CD4-positive, alpha-beta T cell treated with Interleukin-17A for 4 hours (primary cell): ENCODE data around the gene DBF4B.
"Not testable (repeated sequence)": the region's sequence is repeated elsewhere in the genome, so short reads cannot be mapped to it uniquely, and the experiment has no call there.

Experiments used
- DNase-seq: peaks from one replicate; pipeline ENCODE4 v3.0.0-alpha.2; 2020; ENCODE audit warnings: mixed read lengths

The DBF4B gene

DNA sequence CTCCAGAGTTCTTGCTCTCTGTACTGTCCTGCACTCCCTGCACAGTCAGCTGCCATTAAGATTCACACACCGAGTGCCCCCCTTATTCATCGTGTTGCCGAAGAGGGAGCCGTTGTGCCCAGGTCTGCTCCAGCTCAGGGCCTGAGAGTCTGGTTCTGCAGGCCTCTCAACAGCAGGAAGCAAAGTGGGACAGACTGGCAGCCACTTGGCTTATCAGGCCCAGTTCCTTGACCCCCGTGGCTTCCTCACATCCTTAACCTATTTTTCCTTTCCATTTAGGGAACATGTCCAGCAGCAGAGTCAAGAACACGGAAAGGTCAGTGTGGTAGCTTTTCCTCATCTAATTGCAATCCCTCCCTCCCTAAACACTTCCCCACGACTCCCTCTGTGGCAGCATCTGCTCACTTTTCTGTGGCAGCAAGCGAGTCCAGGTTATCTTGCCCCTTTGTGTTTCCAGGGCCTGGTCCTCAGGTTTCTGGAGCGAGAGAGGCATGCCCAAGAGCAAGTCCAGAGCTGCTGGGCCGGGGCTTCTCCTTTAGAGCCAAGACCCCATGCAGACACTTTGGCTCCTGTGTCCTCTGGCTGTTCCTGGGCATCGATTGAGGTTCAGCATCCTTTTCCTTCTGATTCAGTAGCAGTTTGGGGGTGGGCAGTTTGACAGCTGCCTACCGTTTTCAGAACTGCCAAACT lies 28.2 kb downstream of the DBF4B start:
- DNase-seq, result no peak

DNA sequence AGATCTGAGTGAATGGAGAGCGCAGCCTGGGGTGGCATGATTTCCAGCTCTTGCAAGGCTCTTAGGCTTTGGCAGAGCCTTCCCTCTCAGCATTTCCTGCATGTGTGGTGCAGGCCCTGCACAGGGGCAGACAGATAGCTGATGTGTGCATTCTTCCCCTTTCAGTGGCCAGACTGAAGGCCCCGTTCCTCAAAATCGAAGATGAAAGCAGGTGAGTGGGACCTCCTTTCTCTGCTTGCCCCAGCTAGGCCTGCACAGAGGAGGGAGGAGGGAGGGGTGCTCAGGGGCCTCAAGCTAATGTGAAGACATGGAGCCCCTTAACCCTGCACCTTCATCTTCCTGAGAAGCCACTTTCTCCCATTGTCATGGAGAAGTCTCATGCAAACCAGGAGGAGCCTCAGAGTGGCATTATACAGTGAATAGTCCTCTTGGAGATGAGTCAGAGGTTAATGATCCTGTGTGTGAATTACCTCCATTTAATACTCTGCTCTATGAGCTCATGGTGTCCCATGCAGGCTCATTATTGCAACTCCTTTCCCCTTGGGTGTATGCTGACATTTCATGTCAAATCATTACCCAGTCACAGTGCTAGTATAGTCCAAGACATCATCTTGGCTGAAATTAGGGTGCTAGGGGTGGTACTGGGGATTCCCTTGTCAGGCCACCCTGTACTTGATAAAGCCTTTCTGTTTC lies 29.9 kb downstream of the DBF4B start:
- no peak for DNase-seq

DNA sequence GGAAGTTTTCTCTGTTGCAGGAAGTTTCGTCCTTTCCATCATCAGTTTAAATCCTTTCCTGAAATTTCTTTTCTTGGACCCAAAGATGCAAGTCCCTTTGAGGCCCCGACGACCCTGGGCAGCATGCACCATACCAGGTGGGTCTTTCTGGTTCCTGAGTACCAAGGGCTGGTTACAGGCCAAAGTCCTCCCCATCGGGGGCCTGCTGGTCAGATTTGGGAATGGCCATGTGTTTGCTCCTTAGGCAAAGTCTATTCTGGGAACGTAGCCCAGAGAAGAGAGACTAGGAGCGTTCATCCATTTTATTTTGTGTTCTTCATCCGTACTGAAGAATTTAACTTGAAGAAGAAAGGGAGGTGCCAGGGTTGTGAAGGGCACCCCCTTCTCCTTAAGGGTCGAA lies 32.9 kb downstream of the DBF4B start:
- no peak for DNase-seq

DNA sequence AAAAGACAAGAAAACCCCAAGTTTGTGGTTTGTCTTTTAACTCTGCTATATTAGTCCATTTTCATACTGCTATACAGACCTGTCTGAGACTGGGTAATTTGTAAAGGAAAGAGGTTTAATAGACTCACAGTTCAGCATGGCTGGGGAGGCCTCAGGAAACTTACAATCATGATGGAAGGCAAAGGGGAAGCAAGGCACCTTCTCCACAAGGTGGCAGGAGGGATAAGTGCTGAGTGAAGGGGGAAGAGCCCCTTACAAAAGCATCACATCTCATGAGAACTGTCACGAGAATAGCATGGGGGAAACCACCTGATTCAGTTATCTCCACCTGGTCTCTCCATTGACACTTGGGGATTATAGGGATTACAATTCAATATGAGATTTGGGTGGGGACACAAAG lies 36.8 kb downstream of the DBF4B start:
- DNase-seq, result no peak

DNA sequence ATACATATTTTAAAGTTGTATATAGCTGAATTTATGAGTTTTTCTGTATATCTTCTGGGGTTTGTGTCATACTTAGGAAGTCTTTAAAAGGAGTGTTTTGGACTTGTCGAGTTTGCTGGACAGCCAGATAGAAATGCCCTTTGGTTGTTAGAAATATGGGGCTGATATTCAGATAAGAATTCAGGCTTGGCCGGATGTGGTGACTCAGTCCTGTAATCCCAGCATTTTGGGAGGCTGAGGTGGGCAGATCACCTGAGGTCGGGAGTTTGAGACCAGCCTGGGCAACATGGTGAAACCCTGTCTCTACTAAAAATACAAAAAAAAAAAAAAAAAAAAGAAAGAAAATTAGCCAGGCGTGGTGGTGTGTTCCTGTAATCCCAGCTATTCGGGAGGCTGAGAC lies 37.3 kb downstream of the DBF4B start:
- not testable (repeated sequence) for DNase-seq

DNA sequence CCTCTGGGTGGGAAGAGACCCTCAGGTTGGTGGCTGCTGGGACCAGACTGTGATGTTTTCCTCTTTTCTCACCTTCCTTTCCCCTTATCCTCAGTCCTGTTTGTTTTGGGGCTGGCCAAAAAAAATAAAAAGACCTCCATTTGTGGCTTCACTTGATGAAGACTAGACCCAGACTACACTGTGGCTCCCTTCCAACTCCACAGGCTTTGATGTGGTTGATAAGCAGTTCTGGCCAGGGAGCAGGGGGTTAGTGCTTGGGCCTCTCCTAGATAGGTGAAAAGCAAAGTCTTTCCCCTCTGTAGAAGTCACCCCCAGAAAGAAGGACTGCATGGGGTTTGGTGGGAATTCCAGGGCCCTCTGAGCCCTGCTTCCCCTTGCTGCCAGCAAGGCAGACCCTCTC lies 39.1 kb downstream of the DBF4B start:
- DNase-seq, result no peak

DNA sequence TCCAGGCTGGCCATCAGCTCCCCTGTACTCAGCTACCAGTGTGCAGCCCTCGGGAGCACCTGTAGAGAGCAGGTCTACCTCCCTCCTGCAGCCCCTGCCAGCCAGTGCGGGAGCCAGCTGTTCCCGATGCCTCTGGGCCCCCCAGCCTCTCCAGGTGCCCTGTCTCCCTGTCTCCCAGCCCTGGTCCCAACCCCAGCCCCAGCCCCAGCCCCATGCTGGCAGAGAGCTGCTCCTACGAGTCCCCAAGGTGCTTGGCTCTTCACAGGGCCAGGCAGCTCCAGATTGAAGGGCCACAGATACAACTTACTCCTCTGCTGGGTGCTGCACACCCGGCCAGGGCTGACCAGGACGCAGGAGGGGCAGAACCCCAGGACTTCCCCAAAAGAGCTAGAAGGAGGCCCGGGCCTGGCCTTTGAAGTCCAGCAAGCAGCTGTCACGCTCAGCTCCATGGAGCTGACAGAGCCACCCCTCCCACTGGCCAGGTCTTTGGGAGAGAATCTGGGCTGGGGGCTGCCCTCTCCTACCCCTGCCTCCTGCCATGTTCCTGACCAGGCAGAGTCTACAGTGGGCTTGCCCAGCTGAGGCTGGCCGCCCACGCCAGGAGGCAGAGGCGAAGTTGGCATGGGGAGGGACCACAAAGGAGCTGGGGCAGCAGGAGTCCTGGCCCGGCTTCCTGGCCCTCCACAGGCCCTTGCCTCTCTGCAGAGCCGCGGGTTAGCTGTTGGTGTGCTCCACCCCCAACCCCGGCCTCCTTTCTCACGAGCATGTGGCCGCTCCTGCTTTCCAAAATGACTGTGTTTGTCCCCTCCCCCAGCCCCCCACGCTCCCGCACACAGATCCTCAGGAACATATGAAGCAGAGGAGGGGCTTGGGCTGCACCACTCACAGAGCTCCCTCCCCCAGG lies 40.9 kb downstream of the DBF4B start:
- no peak for DNase-seq

DNA sequence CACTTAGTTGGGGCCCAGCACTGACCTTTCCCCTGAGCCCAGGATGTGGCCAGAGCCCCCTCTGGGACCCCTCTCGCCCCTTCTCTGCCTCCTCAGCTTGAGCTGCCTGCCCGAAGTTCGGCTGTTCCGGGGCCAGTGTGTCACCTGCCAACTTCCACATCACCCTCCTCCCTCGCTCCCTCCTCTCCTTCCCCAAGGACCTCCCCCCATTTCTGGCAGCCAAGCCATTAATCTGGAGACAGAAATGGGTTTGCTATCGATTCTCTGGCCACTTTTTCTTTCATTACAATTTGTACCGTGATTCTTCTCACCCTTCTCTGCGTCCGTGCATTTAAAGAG lies 41.5 kb downstream of the DBF4B start:
- DNase-seq, result no peak

DNA sequence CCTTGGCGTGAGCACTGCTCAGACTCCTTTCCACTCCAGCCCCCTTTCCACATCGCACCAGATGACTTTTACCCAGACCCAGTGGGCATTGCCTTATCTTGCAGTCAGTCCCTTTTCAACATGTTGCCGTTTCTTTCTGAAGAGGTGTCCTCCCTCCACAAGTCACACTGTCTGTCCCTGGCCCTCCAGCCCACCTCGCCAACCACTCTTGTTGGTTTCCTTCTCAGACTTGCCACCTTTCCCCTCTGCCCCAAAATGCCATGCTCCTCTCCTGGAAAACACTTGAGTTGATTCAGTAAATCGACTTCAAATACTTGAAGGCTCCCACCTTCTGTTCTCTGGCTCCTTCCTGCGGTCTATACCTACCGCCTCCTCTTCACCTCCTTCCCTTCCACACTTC lies 42.9 kb downstream of the DBF4B start:
- DNase-seq, result no peak

DNA sequence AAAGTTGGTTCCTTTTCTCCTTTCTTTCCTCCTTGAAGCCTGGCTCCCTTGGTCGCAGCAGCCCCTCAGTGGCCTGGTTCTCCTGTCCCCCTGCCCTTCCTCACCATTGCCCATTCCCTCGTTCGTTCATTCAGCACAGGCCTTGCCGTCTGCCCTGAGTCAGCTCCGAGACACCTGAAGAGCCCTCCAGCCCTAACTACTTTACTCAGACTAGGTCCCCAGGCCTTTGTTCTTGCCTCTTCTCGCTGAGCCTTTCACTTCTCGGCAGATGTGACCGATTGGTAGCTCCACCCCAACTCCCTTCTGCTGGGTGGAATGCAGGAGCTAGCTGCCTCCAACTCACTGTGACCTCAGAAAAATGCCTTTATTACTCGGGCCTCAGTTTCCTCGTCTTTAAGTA lies 43.3 kb downstream of the DBF4B start:
- DNase-seq, result no peak

DNA sequence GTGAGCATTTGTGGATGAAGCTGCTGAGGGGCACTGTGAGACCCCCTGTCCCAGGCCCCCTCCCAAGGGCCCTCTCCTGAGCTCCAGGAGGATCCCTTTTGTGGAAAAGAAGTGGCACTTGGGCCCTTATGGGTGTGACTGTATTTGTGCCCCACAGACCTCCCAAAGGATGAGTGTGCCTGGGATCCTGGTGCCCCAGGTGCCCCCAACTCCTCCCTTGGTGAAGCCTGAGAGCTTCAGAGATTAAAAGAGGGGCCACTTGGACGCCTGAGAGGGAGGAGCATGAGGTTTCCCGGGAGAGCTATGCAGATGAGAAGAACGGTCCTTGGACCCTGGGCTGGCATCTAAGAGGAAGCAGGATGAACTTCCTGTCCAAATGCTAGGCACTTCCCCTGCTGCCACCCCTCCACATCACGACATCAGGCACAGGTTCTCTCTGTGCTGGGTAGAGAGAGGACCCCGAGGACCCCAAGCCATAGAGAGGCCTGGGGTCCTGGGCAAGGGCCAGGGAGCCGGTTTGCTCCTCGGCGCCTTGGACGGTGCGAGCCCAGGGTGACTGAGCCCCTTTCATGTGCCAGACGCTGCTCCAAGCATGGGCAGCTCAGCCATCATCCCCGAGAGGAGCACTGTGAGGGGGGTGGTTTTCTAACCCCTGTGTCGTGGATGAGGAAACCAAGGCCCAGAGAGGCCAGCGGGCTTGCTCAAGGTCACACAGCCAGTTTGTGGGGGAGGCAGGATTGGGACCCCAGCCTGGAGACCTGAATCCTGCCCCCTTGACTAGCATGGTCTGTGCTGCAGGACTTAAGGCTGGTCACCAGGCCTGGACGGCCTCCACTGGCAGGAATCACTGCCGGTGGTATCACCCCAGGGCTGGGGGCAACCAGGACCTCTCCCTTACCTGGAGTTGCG lies 44.7 kb downstream of the DBF4B start:
- no peak for DNase-seq

DNA sequence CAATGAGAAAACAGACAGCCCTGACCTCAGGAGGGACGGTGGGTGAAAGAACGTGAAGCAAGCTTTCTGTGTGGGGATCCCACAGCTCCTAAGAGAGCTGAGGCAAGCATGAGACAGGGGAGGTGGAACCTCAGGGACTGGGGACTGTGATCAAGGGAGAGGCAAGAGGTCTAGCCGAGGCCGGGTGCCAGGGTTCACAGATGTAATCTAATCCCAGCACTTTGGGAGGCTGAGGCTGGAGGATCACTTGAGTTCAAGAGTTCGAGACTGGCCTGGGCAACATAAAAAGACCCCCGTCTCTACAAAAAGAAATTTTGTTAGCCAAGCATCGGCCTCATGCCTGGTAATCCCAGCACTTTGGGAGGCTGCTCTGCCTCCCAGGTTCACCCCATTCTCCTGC lies 45.8 kb downstream of the DBF4B start:
- DNase-seq, result no peak

DNA sequence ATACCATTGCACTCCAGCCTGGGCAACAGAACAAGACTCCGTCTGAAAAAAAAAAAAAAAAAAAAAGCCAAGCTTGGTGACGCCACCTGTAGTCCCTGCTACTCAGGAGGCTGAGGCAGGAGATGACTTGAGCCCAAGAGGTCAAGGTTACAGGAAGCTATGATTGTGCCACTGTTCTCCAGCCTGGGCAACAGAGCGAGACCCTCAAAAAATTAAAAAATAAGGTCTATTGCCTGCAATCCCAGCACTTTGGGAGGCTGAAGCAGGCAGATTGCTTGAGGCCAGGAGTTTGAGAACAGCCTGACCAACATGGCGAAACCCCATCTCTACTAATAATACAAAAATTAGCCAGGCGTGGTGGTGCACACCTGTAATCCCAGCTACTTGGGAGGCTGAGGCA lies 46.7 kb downstream of the DBF4B start:
- DNase-seq, result not testable (repeated sequence)

DNA sequence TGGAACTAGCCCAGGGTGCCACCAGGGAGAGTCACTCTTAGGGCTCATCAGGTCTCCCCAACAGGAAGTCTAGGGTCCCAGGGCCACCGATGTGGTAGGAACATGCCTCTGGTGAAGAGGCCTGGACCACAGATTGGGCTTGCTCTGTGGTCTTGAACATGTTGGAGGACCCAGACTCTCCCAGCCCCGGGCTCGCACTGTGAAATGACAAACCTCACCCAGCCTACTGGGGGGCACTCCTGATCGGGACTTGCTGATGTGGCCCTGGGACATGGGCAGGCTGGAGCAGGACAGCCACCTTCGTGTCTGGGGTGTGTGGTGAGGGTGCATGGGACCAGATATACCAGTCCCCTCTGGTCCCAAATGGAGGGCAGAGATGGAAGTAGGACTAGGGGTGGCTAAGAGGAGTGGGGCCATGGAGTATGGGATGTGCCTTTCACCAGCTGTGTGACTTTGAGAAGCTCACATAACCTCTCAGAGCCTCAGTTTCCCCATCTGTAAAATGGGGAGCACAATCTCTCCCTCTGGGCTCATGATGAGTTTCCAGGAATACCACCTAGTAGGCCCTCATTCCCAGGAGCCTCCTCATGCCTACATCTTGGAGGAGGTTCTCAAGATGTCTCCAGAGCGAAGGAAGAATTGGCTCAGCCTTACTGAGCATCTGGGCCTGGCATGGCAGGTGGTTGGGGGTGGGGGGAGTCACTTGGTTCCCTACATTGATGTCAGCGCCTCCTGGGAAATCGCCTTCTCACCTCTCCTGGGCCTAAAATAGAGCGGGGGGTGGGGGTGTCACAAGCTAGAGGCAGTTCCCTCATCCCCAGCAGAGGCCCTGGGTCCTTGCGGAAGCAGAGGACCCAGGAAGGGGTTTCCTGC lies 48.8 kb downstream of the DBF4B start:
- no peak for DNase-seq

DNA sequence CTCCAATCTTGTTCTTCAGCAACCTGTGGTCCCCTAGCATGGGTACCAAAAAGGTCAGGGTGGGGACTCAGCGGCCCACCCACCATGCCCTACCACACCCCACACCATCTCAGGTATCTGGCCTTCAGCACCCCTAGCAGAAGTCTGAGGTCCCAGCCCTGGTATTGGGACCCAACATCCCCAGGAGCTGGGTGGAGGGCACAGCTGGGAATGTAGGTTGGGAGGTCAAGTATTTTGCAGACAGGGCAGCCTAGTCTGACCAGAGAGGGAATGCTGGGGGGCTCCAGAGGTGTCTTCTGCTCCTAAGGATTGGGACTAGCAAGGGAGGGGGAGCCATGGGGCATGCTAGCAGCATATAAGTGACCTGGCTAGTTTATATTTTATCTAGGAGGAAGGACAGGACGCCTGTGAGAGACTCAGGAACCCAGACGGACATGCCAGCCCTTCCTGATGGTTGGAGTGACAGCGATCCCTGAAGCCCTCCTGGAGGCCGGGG lies 49.5 kb downstream of the DBF4B start:
- DNase-seq, result no peak

DNA sequence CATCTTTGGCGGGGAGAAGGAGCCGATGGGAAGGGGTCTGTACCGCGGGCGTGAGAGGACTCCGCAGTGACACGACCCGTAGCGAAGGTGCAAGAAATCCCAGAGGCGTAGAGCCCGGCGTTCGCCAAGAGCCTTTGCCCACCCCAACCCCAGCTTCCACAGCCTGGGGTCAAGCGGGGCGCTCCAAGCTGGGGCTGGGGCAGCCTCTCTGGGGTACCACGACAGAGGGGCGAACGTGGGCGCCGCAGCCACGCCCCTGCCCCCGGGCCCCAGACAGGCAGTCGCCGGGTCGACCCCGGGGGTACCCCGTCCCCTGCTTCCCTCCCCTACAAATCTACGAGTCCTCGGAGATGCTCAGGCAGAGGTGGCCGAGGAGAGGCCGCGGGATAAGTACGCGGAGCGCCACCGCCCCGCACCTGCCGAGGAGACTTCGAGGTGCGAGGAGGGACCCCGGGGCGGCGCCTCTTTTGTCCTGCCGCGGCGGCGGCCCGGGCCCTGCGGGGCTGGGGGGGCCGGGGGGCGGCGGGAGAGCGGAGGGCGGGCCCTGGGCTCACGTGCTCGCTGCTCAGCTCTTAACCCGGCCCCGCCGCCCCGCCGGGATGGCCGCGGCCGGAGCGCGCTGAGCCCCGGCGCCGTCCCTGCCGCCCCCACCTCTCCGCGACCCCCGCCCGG lies 50.1 kb downstream of the DBF4B start, which contains the start of gene ADAM11:
ADAM11 (plus strand) TSS at position 575 of the 672 bp plus-strand sequence. CDS start 212 bp downstream, outside the sequence.
- no peak for DNase-seq

DNA sequence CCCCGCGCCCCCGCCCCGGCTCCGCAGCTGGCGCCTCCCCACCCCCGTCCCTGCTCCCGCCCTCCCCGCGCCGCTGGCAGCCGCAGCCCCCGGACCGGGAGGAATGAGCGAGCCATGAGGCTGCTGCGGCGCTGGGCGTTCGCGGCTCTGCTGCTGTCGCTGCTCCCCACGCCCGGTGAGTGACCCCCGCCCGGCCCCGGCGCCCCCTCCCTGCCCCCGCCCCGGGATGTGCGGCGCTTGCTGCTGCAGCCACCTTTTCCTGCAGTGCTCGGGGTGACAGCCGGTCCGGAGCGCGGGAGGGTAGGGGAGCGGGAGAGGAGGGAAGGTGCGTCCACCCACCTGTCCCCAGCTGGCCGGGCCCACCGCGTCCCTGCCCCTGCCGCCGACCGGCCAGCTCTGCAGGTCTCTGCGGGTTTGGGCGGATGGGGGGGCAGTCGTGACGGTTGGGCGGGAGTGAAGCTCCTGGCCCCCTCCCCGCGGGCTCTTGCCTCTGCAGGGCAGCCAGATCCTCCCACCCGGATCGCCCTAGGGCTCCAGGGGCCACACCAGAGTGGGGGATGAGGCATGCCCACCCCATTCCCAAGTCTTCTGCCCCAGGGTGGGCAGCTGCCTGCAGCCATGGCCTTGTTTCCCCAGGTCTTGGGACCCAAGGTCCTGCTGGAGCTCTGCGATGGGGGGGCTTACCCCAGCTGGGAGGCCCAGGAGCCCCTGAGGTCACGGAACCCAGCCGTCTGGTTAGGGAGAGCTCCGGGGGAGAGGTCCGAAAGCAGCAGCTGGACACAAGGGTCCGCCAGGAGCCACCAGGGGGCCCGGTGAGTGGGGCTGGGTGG lies 50.8 kb downstream of the DBF4B start:
- DNase-seq, result peak; percentile 13

DNA sequence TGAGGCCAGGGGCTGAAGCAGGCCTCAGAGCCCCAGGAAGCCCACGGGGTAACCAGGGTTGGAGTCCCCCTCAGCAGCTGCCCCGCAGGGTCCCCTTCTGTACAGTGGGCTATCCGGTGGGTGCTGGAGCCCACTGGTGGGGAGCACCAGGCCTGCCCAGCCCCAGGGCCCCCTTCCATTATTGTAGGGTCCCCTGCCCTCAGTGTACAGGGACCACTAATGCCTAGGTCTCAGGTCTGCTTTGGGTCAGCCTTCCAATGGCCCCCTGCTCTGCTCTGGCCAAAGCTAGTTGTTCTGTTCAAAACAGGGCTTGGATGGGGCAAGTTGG lies 51.4 kb downstream of the DBF4B start:
- DNase-seq, result no peak

DNA sequence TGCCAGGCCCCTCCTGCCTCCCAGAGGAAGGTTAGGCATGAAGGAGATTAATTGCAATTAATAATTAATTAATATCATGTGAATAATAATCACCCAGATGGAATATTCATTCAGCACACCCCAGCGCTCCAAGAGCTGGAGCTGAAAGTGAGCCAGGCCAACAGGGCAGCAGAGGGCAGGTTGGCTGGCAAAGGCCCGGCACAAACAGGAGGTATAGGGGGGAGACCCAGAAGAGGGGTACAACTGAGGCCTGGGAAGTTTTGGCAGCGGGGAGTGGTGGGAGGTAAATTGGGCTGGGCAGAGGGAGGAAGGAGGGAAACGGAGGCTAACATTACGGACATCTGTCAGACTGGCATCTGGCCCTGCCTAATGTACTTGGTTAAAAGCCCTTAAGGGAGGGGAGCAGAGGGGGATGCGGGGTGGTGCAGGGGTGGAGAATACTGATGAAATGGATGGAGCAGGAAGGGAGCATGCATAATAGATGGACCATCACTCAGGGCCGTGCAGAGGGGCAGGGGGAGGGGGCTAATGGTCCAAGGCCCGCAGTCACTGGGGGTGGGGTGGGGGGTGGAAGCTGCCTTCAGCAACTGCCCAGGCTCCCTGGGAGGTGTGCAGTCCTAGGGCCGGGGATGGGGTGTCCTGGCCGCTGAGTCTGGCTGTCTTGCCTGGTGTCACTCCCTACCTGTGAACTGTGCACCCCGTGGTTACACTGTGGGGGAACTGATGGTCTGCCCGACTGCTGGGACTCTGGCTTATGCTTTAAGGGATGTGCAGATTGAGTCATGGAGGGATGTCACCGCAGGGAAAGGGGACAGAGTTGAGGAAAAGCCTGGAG lies 52.2 kb downstream of the DBF4B start:
- no peak for DNase-seq
